Transverse colon (tissue), 3 donors: ENCODE data around the gene CAMK2D.

Experiments
- EP300 ChIP-seq: sonication (generic); formaldehyde crosslinking; IDR thresholded peaks from one replicate; pipeline ENCODE4 v1.6.1; 2017; ENCODE audit warnings: antibody characterized with exemption, low read depth
- TF ChIP-seq, protein P1 (sequence below), 5 experiments: fragments of 200-600 bp in 3 of 5; fragments of 450-650 bp in 2 of 5; sonication (generic) in 3 of 5; IDR thresholded peaks; 1 replicate in 2 of 5; 2 replicates in 3 of 5; pipeline ENCODE4 v1.5.1; 2016 to 2017; ENCODE audit warnings: antibody characterized with exemption in 5 of 5, inconsistent platforms in 3 of 5, mild to moderate bottlenecking in 2 of 5, moderate library complexity in 1 of 5

DNA sequence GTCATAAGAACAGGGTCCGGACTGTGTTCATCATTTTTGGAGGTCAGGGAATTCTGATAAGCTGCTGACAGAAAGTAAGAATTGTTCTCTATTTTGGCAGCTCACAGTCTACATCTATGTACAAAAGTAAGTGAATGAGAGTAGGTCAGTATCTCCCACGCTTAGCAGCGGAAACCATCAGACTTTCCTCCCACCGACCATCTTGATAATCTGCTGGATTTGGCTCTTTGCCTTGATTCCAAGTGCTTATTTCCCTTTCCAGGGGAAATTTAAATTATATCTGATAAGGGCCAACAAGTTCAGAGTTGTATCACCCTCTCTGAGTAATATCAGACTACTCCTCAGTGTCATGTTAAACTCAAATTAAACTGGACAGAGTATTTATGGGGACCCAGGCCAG is 118.0 kb downstream of the CAMK2D start:
- TF ChIP-seq, protein P1, sequence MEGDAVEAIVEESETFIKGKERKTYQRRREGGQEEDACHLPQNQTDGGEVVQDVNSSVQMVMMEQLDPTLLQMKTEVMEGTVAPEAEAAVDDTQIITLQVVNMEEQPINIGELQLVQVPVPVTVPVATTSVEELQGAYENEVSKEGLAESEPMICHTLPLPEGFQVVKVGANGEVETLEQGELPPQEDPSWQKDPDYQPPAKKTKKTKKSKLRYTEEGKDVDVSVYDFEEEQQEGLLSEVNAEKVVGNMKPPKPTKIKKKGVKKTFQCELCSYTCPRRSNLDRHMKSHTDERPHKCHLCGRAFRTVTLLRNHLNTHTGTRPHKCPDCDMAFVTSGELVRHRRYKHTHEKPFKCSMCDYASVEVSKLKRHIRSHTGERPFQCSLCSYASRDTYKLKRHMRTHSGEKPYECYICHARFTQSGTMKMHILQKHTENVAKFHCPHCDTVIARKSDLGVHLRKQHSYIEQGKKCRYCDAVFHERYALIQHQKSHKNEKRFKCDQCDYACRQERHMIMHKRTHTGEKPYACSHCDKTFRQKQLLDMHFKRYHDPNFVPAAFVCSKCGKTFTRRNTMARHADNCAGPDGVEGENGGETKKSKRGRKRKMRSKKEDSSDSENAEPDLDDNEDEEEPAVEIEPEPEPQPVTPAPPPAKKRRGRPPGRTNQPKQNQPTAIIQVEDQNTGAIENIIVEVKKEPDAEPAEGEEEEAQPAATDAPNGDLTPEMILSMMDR (IDR thresholded peaks at IDR 0.05), result no peak
- TF ChIP-seq EP300, result no peak
